GM19035 (cell line): ENCODE data around the gene ZNF780B.
"Not testable (repeated sequence)": the region's sequence is repeated elsewhere in the genome, so short reads cannot be mapped to it uniquely, and the experiment has no call there.

ENCODE experiments used
- ATAC-seq: cut with Tn5 transposase; IDR thresholded peaks from one replicate; pipeline ENCODE4 v1.9.1; 2021; ENCODE audit not compliant: unreplicated experiment

ZNF780B gene

DNA sequence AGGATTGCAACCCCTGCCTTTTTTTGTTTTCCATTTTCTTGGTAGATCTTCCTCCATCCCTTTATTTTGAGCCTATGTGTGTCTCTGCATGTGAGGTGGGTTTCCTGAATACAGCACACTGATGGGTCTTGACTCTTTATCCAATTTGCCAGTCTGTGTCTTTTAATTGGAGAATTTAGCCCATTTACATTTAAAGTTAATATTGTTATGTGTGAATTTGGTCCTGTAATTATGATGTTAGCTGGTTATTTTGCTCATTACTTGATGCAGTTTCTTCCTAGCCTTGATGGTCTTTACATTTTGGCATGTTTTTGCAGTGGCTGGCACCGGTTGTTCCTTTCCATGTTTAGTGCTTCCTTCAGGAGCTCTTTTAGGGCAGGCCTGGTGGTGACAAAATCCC lies 14.3 kb downstream of the ZNF780B start:
- ATAC-seq = not testable (repeated sequence)

DNA sequence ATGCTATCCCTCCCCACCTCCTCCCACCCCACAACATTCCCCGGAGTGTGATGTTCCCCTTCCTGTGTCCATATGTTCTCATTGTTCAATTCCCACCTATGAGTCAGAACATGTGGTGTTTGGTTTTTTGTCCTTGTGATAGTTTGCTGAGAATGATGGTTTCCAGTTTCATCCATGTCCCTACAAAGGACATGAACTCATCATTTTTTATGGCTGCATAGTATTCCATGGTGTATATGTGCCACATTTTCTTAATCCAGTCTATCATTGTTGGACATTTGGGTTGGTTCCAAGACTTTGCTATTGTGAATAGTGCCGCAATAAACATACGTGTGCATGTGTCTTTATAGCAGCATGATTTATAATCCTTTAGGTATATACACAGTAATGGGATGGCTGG lies 18.0 kb downstream of the ZNF780B start:
- not testable (repeated sequence) for ATAC-seq

DNA sequence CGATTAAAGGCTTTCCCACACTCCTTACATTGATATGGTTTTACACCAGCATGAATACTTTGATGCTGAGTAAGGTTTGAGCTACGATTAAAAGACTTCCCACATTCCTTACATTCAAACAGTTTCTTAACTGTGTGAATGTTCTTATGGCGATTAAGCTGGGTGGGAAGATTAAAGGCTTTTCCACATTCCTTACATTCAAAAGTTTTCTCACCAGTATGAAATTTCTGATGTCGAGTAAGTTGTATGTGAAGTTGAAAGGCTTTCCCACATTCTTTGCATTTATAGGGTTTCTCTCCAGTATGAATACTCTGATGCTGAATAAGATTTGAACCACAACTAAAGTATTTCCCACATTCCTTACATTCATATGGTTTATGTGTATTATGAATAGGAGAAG lies 20.0 kb downstream of the ZNF780B start:
- no peak for ATAC-seq

DNA sequence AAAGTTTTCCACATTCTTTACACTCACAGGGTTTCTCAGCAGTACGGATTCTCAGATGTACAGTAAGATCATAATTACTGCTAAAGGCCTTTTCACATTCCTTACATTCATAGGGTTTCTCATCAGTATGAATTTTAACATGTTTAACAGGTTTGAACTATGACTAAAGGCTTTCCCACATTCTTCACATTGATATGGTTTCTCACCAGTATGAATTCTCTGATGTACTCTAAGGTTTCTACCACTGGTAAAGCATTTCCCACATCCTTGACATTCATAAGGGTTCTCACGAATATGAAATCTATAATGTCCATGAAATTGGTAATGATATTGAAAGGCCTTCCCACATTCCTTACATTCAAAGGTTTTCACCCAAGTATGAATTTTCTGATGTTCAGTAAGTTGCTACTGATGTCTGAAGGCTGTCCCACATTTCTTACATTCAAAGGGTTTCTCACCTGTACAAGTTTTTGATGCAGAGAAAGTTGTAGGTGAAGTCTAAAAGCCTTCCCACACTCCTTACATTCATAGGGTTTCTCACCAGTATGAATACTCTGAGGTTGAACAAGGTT lies 22.0 kb downstream of the ZNF780B start:
- no peak for ATAC-seq

DNA sequence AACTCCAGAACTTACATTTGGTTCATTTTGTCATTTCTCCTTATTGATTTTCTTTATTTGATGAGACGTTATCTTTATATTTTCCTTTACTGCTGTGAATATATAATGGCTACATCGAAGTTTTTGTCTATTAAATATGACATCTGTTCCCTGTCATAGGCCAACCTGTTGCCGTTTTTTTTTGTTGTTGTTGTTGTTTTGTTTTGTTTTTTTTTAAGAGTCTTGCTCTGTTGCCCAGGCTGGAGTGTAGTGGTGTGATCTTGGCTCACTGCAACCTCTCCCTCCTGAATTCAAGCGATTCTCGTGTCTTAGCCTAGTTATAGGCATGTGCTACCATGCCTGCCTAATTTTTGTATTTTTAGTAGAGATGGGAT lies 29.4 kb downstream of the ZNF780B start:
- ATAC-seq = no peak

DNA sequence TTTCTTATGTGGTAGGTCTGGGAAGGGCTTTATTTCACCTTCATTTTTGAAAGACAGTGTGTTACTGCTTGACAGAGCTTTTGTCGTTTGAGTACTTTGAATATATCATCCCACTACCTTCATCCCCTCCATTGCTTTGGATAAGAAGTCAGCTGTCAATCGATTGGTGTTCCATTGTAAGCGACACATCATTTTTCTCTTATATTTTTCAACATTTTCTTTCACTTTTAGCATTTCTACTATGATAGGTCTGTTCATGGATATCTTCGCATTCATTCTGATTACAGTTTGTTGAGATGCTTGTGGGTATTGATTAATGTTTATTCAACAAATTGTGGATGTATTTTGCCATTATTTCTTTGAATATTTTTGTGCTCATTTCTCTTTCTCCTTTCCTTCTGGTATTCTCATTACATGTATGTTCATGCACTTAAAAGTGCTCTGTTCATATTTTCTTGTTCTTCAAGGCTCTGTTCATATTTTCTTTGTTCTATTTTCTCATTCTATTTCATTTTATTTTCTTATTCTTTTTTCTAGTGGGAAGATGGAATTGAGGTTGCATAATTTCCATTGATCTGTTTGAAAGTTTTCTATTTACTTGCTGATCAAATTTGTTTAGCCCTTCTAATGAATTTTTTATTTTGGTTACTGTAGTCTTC lies 30.0 kb downstream of the ZNF780B start:
- ATAC-seq = no peak

DNA sequence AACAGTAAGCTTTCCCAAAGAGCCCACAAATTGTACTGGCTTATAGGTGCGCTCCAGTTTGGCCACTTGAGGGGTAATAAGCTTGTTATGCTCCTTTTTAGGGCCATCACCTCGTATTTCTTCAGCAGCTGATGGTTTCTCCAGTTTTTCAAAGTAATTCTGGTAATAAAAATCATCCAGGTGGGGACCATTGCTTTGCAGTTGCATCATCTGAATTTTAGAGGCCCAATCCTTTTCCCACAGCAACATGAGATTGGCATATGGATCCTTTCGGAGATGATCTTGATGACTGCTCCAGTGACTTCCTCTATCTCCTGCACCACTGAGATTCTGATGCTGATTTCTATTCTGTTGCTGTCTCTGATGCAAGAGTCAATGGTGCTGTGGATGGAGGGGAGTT lies 32.1 kb downstream of the ZNF780B start:
- ATAC-seq = no peak

DNA sequence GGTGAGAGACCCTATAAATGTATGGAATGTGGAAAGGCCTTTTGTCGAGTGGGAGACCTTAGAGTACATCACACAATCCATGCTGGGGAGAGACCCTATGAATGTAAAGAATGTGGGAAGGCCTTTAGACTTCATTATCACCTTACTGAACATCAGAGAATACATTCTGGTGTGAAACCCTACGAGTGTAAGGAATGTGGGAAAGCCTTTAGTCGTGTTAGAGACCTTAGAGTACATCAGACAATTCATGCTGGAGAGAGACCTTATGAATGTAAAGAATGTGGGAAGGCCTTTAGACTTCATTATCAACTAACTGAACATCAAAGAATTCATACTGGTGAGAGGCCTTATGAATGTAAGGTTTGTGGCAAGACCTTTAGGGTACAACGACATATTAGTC lies 42.0 kb downstream of the ZNF780B start:
- no peak for ATAC-seq

DNA sequence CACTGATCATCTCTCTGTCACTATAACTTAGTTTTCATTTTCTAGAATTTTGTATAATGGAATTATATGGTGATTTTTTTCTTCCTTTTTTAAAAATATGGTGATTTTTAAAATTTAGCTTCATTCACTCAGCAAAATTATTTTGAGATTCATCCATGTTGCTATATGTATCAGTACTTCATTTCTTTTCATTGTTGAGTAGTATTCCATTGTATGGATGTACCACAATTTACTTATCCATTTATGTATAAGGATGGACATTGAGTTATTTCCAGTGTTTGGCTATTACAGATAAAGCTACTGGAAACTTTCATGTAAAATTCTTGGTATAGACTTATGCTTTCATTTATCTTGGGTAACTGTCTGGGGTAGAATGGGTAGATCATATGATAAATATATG lies 46.4 kb downstream of the ZNF780B start:
- no peak for ATAC-seq

DNA sequence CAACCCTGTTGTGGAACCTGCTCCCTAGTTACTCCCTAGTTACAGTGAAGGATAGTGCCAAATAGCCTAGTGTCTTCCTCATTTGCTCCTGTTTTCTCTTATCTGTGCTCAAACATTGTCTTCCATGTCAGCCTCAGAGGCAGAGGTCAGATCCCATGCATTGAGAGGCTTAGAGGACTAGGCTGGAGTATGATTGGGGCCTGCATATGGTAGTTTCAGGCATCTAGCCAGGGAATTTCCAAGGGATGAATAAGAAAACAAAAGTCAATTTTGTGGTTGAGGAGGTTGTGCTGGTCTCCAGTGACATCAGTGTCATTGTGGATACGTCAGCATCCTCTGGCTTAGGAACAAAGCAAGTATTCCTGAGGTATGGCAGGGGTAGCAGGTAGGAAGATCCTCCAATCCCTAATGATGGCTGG lies 49.7 kb downstream of the ZNF780B start:
- ATAC-seq = no peak

DNA sequence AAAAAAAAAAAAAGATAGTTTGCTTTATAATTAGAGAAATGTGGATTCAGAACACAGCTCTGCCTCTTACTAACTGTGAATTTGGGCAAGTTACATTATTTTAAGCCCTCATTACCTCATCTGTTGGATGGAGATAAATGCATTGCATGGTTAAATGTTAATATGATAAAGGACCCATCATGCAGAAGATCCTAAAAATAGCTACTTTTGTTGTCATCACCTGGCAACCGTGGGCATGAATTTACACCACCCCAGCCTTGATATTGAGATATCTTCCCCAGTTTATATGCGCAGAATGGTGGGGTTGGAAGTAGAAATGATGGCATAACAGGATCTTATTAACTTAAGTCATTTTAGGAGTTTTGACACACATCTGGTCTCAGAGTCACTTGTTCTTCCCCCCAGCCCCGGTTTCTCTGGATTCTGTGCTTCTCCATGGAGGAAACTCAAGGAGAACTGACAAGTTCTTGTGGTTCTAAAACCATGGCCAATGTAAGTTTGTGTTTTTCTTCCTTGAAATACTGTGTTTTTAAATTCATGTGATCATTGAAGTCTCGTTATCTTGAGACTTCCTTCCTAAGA lies 50.2 kb downstream of the ZNF780B start:
- no peak for ATAC-seq

DNA sequence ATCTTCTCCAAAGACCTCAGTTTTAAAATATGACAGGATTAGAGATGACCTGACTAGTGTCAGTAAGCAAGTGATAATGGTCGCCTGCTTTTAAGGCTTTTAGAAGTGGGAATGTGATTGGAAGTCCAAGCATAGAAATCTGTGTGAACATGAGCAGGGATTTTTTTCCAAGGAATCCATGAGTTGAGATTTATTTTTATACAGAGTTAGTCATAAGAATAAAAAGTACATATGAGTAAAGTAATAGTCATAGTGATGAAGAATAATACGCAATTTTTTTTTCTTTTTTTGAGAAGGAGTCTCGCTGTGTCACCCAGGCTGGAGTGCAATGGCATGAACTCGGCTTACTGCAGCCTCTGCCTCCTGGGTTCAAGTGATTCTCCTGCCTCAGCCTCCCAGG lies 57.5 kb downstream of the ZNF780B start:
- ATAC-seq = no peak

DNA sequence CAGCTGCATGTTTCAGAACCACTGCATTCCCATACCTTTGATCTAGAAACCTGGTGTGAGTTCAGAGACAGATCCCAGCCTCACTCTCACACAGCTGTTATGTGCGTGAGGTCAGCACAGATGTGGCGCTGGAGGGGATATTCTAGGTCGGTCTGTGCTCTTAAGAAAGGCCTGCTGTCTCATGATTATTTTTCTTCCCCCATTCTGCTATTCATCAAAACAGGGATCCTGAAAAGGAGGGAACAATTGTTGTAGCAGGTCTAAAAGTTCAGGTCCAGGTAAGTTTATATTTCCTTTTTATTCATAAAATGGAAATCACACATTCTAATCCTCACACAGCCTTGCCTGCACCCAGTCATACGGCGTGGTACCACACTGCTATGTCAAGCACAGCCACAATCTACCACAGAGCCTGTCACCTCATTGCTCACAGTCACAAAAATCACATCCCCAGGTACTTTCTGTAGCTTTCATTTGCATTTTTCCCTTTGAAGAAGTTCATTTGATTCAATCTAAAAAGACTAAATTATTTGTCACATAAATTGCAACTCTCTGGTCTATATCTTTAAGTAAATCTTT lies 58.3 kb downstream of the ZNF780B start:
- ATAC-seq = no peak

DNA sequence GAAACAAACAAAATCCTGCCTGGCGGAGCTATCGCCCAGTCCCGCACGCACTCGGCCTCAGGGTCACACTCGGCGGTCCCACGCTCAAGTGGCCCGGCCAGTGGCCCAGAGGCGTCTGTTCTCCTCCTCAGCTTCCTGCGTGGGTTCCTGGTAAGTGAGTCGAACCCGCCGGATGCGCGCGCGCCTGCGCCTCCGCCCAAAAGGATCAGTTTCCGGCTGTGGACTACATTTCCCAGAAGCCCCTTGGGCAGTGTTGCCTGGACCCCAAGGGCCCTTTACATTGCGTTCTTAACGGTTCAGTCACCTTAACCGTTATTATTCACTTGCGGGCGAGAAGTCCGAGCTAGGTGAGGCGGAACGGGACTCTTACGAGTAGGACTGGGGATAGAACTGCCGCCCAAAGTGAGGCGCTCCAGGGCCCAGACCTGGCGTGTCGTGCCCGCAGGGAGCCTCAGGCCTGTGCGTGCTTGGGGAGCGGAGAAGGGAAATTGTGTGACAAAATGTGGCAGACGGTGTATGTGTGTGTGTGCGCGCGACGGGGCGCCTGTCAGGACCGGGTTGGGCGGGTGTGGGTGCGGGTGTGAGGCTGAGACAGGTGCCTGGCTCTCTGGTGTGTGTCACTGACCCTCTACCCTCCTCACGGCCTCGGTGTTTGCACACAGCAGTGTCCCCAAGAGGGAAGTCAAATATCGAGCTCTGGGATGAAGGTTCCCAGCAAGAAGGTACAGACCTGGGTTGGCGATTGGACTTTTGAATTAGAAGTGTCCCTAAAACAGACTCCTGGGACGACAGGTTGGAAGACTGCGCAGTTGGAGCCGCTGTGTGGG lies 59.0 kb downstream of the ZNF780B start, which contains the start of gene ZNF546:
TSS of gene ZNF546 (plus strand) at position 250 of the 827 bp plus-strand sequence. CDS start 1,267 bp downstream, outside the sequence.
- peak; percentile 90 for ATAC-seq

DNA sequence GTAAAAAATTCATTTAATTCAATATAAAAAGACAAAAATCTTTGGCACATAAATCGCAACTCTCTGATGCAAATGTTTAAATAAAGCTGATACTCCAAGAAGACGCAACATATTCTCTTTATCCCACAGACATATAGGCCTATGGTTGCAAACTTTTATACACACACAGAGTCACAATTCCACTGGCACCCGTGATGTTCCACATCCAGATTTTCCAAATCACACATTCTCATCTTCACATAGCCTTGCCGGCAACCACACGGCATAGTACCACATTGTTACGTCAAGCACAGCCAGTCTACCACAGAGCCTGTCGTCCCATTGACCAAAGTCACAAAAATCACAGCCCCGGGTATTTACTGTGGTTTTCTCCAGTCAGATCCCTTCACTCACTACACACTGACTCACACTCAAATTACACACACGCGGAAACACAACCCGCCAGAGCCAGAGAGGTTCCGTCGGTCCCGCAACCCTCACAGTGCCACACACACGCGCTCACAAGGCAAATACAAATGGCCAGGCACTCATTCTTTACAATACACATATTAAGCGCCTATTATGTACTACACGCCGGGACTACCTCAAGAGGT lies 59.7 kb downstream of the ZNF780B start:
- ATAC-seq = peak; percentile 24

DNA sequence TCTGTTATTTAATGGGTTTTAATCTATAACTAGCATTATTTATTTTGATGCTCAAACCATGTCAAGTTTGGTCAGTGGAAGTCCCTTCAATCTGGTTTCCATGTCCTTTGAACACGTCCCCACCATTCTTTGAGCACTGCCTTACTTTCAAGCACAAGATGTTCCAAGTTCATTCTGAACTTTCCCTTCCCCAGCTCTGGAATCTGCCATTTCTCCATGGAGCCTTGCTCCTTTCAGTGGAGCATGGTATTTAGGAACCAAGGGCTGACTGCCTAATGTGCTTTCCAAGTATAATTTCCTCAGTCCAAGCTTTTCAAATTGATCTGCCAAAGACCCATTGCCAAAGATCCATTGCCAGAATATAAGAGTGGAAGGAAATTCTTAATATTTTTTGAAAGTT lies 60.2 kb downstream of the ZNF780B start:
- ATAC-seq = no peak

DNA sequence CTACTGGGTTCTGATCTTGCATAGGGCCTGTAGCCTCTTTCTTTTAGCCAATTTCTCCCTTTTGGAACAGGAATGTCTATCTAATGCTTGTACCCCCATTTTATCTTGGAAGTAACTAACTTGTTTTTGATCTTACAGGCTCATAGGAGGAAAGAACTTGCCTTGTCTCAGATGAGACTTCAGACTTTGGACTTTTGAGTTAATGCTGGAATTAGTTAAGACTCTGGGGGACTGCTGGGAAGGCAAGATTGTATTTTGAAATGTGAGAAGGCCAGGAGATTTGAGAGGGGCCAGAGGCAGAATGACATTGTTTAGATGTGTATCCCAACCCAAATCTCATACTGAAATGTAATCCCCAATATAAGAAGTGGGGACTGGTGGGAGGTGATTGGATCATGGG lies 61.7 kb downstream of the ZNF780B start:
- ATAC-seq = no peak

DNA sequence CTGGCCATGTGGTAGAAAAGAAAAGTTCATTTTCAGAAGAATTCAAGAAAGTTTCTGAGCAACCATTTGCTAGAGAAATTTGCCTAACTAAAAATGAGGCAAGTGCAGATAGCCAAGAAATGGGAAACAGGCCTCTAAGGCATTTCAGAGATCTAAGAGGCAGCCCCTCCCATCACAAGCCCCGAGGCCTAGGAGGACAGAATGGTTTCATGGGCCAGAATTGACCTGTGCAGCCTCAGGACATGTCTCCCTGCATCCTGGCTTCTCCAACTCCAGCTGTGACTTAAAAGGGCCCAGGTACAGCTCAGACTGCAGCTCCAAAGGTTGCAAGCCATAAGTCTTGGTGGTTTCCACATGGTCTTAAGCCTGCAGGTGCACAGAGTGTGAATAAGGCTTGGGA lies 62.4 kb downstream of the ZNF780B start:
- ATAC-seq = no peak

DNA sequence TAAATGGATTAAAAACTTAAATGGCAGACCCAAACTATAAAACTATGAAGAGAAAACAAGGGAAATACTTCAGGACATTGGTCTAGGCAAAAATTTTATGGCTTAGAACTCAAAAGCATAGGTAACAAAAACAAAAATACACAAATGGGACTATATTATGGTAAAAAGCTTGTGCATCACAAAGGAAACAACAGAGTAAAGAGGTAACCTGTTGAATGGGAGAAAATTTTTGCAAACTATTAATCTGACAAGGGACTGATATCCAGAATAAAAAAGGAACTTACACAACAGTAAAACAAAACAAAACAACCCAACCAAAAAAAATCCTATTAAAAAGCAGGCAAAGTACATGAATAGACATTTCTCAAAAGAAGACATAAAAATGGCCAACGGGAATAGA lies 68.4 kb downstream of the ZNF780B start:
- ATAC-seq = no peak

DNA sequence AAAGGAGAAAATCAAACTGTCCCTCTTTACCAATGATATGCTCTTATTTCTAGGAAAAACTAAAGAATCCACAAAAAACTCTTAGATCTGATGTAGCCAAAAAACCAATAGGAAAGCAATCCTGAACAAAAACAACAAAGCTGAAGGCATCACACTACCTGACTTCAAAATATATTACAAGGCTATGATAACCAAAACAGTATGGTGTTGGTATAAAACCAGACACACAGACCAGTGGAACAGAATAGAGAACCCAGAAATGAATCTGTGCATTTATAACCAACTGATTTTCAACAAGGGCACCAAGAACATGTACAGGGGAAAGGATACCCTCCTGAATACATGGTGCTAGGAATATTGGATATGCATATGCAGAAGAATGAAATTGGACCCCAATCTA lies 68.9 kb downstream of the ZNF780B start:
- no peak for ATAC-seq

DNA sequence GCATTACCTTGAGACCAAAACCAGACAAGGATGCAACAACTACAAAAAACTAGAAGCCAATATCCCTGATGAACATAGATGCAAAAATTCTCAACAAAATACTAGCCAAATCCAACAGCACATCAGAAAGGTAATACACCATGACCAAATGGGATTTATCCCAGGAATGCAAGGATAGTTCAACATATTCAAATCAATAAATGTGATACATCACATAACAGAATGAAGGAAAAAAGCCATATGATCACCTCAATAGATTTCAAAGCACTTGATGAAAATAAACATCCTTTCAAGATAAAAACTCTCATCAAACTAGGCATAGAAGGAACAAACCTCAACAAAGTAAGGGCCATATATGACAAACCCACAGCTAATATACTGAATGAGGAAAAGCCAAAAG lies 69.4 kb downstream of the ZNF780B start:
- ATAC-seq = no peak
